ENCODE results near the gene ABL1.

DNA sequence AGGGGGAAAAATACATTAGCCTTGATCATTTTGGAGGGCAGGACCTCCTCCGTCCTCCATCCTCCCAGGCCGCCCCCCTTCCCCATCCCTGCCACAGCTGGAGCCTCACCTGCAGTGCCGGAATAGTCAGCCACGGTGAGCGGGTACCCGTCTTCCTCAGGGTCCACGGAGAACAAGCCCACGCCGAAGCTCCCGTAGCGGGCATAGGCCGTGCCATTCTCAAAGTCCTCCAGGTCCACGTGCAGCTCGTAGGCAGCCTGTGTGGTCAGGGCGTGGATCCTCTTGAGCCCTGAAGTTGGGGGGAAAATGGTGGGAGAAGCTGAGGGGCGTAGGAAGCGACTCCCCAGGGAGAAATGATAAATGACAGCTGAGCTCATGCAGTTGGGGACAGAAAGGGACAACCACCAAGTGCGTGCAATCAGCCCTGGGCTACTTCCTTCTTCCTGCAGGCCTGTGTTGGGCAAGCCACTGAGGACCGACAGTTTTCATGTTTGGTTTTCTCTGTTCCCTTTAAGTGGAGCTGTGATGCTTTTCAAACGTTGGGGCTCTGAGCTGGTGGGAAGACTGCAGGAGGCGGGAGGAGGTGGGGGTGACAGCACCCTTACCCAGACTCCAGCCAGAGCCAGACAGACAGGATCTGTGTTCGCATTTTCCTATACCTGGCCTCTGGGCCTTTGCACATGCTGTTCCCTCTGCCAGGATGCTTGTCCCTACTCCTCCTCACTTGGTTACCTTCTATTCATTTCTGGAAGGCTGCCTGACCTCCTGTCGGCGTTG, 70.3 kb downstream of the ABL1 start:
- TF ChIP-seq, protein P1, sequence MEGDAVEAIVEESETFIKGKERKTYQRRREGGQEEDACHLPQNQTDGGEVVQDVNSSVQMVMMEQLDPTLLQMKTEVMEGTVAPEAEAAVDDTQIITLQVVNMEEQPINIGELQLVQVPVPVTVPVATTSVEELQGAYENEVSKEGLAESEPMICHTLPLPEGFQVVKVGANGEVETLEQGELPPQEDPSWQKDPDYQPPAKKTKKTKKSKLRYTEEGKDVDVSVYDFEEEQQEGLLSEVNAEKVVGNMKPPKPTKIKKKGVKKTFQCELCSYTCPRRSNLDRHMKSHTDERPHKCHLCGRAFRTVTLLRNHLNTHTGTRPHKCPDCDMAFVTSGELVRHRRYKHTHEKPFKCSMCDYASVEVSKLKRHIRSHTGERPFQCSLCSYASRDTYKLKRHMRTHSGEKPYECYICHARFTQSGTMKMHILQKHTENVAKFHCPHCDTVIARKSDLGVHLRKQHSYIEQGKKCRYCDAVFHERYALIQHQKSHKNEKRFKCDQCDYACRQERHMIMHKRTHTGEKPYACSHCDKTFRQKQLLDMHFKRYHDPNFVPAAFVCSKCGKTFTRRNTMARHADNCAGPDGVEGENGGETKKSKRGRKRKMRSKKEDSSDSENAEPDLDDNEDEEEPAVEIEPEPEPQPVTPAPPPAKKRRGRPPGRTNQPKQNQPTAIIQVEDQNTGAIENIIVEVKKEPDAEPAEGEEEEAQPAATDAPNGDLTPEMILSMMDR (IDR thresholded peaks at IDR 0.05; ENCODE audit: insufficient read depth, low read length, poor library complexity, severe bottlenecking), result no peak
- no peak for TF ChIP-seq EZH2phosphoT487 (conservative IDR thresholded peaks at IDR 0.05; ENCODE audit: low read length)

Data from SU-DHL-6 (cell line).